H1 (cell line): ENCODE measurements around the gene LCE1F. TPM values are rescaled to one million over a fixed set of nuclear protein-coding genes. Genes with fewer than 3 reads are reported as not detected.

Experiments
- CTCF ChIA-PET: fragments of 300-600 bp; sonication (Branson Sonifier 250); formaldehyde crosslinking; loops from one replicate; lab custom pipeline; 2021; ENCODE audit not compliant: partially characterized antibody; lab: Charles Lee
- POLR2A ChIA-PET: fragments of 300-600 bp; sonication (Branson Sonifier 250); formaldehyde crosslinking; loops from one replicate; lab custom pipeline; 2021; ENCODE audit warnings: inconsistent platforms; ENCODE audit not compliant: partially characterized antibody; lab: Charles Lee
- DNase-seq, 2 experiments: peaks; one replicate each; pipeline versions ENCODE4 v3.0.0 to v3.0.0-alpha.2; 2010 to 2022; ENCODE audit warnings: low spot score in 2 of 2, low read depth in 1 of 2, mixed read lengths in 1 of 2
- FAIRE-seq: peaks from 2 replicates; lab custom pipeline; 2011; peaks lifted over from hg19 to GRCh38; lab: Jason Lieb, UNC
- H2AFZ ChIP-seq: 2 replicates; pipeline ENCODE4 v1.8.1; 2012; ENCODE audit warnings: low read length, inconsistent platforms
- H2AK5ac ChIP-seq: 2 replicates; pipeline ENCODE4 v1.6.1; 2013; ENCODE audit warnings: low read depth, low read length
- H2BK120ac ChIP-seq: replicated peaks from 2 replicates; pipeline ENCODE3; 2013; ENCODE audit warnings: low read depth, low read length, inconsistent platforms
- H2BK12ac ChIP-seq: 2 replicates; pipeline ENCODE4 v1.6.1; 2013; ENCODE audit warnings: low read depth, low read length
- H2BK15ac ChIP-seq: 2 replicates; pipeline ENCODE4 v1.6.1; 2013; ENCODE audit warnings: low read length
- H2BK20ac ChIP-seq: 2 replicates; pipeline ENCODE4 v1.6.1; 2013; ENCODE audit warnings: low read length
- H2BK5ac ChIP-seq: 2 replicates; pipeline ENCODE4 v1.6.1; 2013; ENCODE audit warnings: low read depth, low read length
- H3K14ac ChIP-seq: 2 replicates; pipeline ENCODE4 v1.6.1; 2013; ENCODE audit warnings: inconsistent platforms; ENCODE audit not compliant: insufficient read length
- H3K18ac ChIP-seq: 2 replicates; pipeline ENCODE4 v1.6.1; 2013; ENCODE audit warnings: low read length; ENCODE audit errors: extremely low read depth
- H3K23ac ChIP-seq: 2 replicates; pipeline ENCODE4 v1.6.1; 2013; ENCODE audit warnings: inconsistent platforms; ENCODE audit not compliant: insufficient read length
- H3K23me2 ChIP-seq: 2 replicates; pipeline ENCODE4 v1.6.1; 2013; ENCODE audit warnings: low read depth, low read length
- H3K27ac ChIP-seq: 2 replicates; pipeline ENCODE4 v1.6.1; 2011; ENCODE audit warnings: low read depth, low read length, inconsistent platforms
- H3K27me3 ChIP-seq, 4 experiments: replicated peaks in 1 of 4; 1 replicate in 1 of 4; 2 replicates in 3 of 4; pipeline versions ENCODE4 v1.6.1 to v1.8.1; 2011 to 2013; ENCODE audit warnings: low read length in 3 of 4, mild to moderate bottlenecking in 3 of 4, inconsistent platforms in 2 of 4, mixed read lengths in 2 of 4, moderate library complexity in 1 of 4; ENCODE audit not compliant: control insufficient read depth in 3 of 4, insufficient read depth in 3 of 4; ENCODE audit errors: extremely low read depth in 1 of 4
- H3K36me3 ChIP-seq, 4 experiments: 2 replicates each; pipeline versions ENCODE4 v1.6.1 to v1.8.1; 2011 to 2013; ENCODE audit warnings: mild to moderate bottlenecking in 4 of 4, low read length in 3 of 4, moderate library complexity in 2 of 4, control low read depth in 1 of 4, inconsistent platforms in 1 of 4; ENCODE audit not compliant: insufficient read depth in 4 of 4, control insufficient read depth in 2 of 4
- H3K4ac ChIP-seq: replicated peaks from 2 replicates; pipeline ENCODE3; 2013; ENCODE audit warnings: low read length, low read depth, mixed read lengths, inconsistent platforms; ENCODE audit not compliant: insufficient read length
- H3K4me1 ChIP-seq, 4 experiments: replicated peaks in 1 of 4; 1 replicate in 1 of 4; 2 replicates in 3 of 4; pipeline versions ENCODE4 v1.6.1 to v1.8.1; 2011 to 2013; ENCODE audit warnings: low read length in 3 of 4, inconsistent platforms in 2 of 4, mixed read lengths in 1 of 4; ENCODE audit not compliant: insufficient read depth in 4 of 4, control insufficient read depth in 3 of 4
- H3K4me2 ChIP-seq, 2 experiments: 2 replicates each; pipeline versions ENCODE4 v1.6.1 to v1.8.1; 2011 to 2013; ENCODE audit warnings: low read depth in 2 of 2, low read length in 2 of 2, control low read depth in 1 of 2, inconsistent platforms in 1 of 2, mild to moderate bottlenecking in 1 of 2; ENCODE audit not compliant: insufficient read depth in 1 of 2
- H3K4me3 ChIP-seq, 4 experiments: fragments of 200-600, 300-600 bp in 1 of 4; sonication (generic), shearing (Covaris generic), sonication (Bioruptor Twin) in 1 of 4; 2 replicates each; pipeline versions ENCODE4 v1.5.1 to v1.8.1; 2011 to 2016; ENCODE audit warnings: low read length in 4 of 4, low read depth in 3 of 4, control low read depth in 2 of 4, inconsistent platforms in 2 of 4, mild to moderate bottlenecking in 2 of 4, mixed read lengths in 1 of 4, moderate library complexity in 1 of 4; ENCODE audit not compliant: insufficient read depth in 2 of 4; ENCODE audit errors: extremely low read depth in 1 of 4
- H3K56ac ChIP-seq: replicated peaks from 2 replicates; pipeline ENCODE3; 2013; ENCODE audit warnings: low read depth, mild to moderate bottlenecking, mixed read lengths, low read length, inconsistent platforms; ENCODE audit not compliant: insufficient read length
- H3K79me1 ChIP-seq: 2 replicates; pipeline ENCODE4 v1.6.1; 2013; ENCODE audit warnings: low read depth, low read length, control low read depth
- H3K79me2 ChIP-seq, 2 experiments: 2 replicates each; pipeline versions ENCODE4 v1.6.1 to v1.8.1; 2012 to 2013; ENCODE audit warnings: low read length in 2 of 2, mild to moderate bottlenecking in 2 of 2, inconsistent platforms in 1 of 2; ENCODE audit not compliant: insufficient read depth in 2 of 2, control insufficient read depth in 1 of 2
- H3K9ac ChIP-seq, 4 experiments: replicated peaks in 1 of 4; 1 replicate in 1 of 4; 2 replicates in 3 of 4; pipeline versions ENCODE4 v1.6.1 to v1.8.1; 2011 to 2013; ENCODE audit warnings: low read depth in 3 of 4, low read length in 3 of 4, control low read depth in 2 of 4, mild to moderate bottlenecking in 2 of 4, moderate library complexity in 2 of 4, inconsistent platforms in 1 of 4; ENCODE audit errors: extremely low read depth in 1 of 4
- H3K9me3 ChIP-seq, 2 experiments: 2 replicates each; pipeline versions ENCODE4 v1.6.1 to v1.8.1; 2012 to 2013; ENCODE audit warnings: mild to moderate bottlenecking in 2 of 2, moderate library complexity in 2 of 2, control low read depth in 1 of 2, inconsistent platforms in 1 of 2, low read depth in 1 of 2, low read length in 1 of 2, mixed read lengths in 1 of 2; ENCODE audit not compliant: insufficient read depth in 2 of 2
- H4K20me1 ChIP-seq, 2 experiments: replicated peaks in 1 of 2; 2 replicates each; pipeline versions ENCODE3 to v1.8.1; 2011 to 2013; ENCODE audit warnings: inconsistent platforms in 2 of 2, low read length in 2 of 2, mild to moderate bottlenecking in 1 of 2; ENCODE audit not compliant: insufficient read depth in 2 of 2, control insufficient read depth in 1 of 2
- H4K5ac ChIP-seq: 2 replicates; pipeline ENCODE4 v1.6.1; 2013; ENCODE audit warnings: low read length, low read depth, mixed read lengths, inconsistent platforms; ENCODE audit not compliant: insufficient read length
- H4K8ac ChIP-seq: 2 replicates; pipeline ENCODE4 v1.8.0; 2013; ENCODE audit warnings: mild to moderate bottlenecking, moderate library complexity, low read length, inconsistent platforms; ENCODE audit not compliant: insufficient read depth; ENCODE audit errors: extremely low read depth
- H4K91ac ChIP-seq: replicated peaks from 2 replicates; pipeline ENCODE3; 2013; ENCODE audit warnings: low read length, mixed read lengths, inconsistent platforms; ENCODE audit not compliant: insufficient read length
- SP4 ChIP-seq: IDR thresholded peaks from 2 replicates; pipeline ENCODE4 v1.6.1; 2012; ENCODE audit warnings: low read length, inconsistent platforms
- SRF ChIP-seq: IDR thresholded peaks from 2 replicates; pipeline ENCODE4 v1.6.1; 2011; ENCODE audit warnings: mild to moderate bottlenecking, low read depth, low read length, moderate library complexity
- TEAD4 ChIP-seq: IDR thresholded peaks from 2 replicates; pipeline ENCODE4 v1.6.1; 2012; ENCODE audit warnings: low read depth, low read length, inconsistent platforms, mixed read lengths
- WGBS, 2 experiments: shearing (Covaris generic) in 1 of 2; methylation state at CpG; one replicate each; pipeline versions ENCODE4 v1.1.6 to v1.1.7; 2013 to 2015; ENCODE audit warnings: low lambda C conversion rate in 2 of 2, mixed read lengths in 2 of 2, inconsistent platforms in 1 of 2, low coverage in 1 of 2, missing lambda C conversion rate in 1 of 2; ENCODE audit not compliant: insufficient replicate concordance in 2 of 2, insufficient coverage in 1 of 2, insufficient read length in 1 of 2; ENCODE audit errors: extremely low coverage in 1 of 2, missing lambda C conversion rate in 1 of 2; 5-methylcytosine and 5-hydroxymethylcytosine counted together
- polyA plus RNA-seq, 7 experiments: library from polyadenylated mRNA; depleted of rRNA in 3 of 7; stranded (reverse) in 5 of 7; unstranded in 2 of 7; fragments of >200 nt in 5 of 7; fragments of 200-250 nt in 2 of 7; gene quantifications; 1 replicate in 5 of 7; 2 replicates in 1 of 7; 4 replicates in 1 of 7; pipeline versions ENCODE4 v1.2.1 to v1.2.3, GENCODE V29; 2011 to 2013; ENCODE audit warnings: missing spikeins in 2 of 7, mixed read lengths in 2 of 7
- total RNA-seq: library from RNA; stranded (reverse); fragmentation: NEBNext Ultra II Directional; extraction: Animal tissue kit (Norgen Biotek cat#: 25700); gene quantifications from 2 replicates; pipeline ENCODE4 v1.2.1, GENCODE V29; 2021

LCE1F gene
- total and polyA plus RNA-seq, 2 of the 8 experiments (the other 6 are each of a cell fraction or from before 2014, with no cell fraction given) = not detected

DNA sequence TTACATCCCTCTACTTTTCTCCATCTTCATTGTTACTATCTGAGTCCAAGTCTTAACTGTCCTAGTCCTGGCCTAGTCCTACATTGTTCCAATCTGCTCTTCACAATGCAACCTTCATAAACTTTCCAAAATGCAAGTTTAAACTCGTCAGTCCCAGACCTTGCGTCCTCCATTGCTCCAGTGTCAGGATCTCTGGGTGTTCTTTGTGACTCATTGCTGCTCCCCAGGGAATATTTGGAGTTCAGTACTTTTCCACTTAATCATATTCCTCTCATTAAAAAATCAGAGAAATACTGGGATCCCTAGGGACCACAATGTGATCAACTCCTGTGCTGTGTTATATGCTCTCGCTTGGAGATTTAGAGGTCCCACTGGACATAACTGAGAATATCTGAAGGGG lies 35.1 kb upstream of the LCE1F start:
- Histone ChIP-seq H2AK5ac (no peak overlapping the region), H3K4me1 (no peaks in the 10 kb centered on the region), H3K79me1 (no peaks in the 10 kb centered on the region), H3K4me3 (no peak overlapping the region), H2BK12ac (no peak overlapping the region), H3K14ac (no peak overlapping the region), H3K27me3 (no peaks in the 10 kb centered on the region), H2AFZ (no peak overlapping the region), H4K91ac (no peak overlapping the region), H4K20me1 (no peaks in the 10 kb centered on the region), H3K27ac (no peak overlapping the region), H3K4me2 (no peak overlapping the region), H3K4ac (no peak overlapping the region), H2BK20ac (no peak overlapping the region), H3K79me2 (no peaks in the 10 kb centered on the region), H3K9ac (no peak overlapping the region), H2BK5ac (no peak overlapping the region), H2BK15ac (no peak overlapping the region), H2BK120ac (no peak overlapping the region), H3K23me2 (no peaks in the 10 kb centered on the region), H3K9me3 (peaks cover 83 to 97% of the 10 kb centered on the region in 2 experiments), H3K56ac (no peak overlapping the region), H3K18ac (no peak overlapping the region), H3K23ac (no peak overlapping the region), H4K8ac (no peak overlapping the region), H4K5ac (no peak overlapping the region), H3K36me3 (no peaks in the 10 kb centered on the region; a peak in 1 of 8 replicates)
- TF ChIP-seq SRF = no peak
- TF ChIP-seq SP4 = no peak
- no peak for TF ChIP-seq TEAD4
- DNase-seq = no peak
- POLR2A ChIA-PET = no interaction called here
- CTCF ChIA-PET = interaction anchor here (0.6 kb wide), 1 partner anchor 748 kb away, joined by 3 read pairs; no protein-coding TSS in a partner anchor
- FAIRE-seq = no peak
- 77% methylated on average over 3 of the region's 3 CpGs; no CpG with 5 or more reads in 1 of the 2 experiments for WGBS, 2 experiments
